Karpas-422 (cell line): Measurements from ENCODE around the gene TNFAIP8. TPM values are rescaled to one million over a fixed set of nuclear protein-coding genes. Genes with fewer than 3 reads are reported as not detected.
A peak's percentile ranks its signal among the peaks of the same experiment; 100 is the strongest.

Experiments used
- DNase-seq: peaks from one replicate; pipeline ENCODE4 v3.0.0-alpha.2; 2015
- H2AFZ ChIP-seq: fragments of 200-600 bp; sonication (generic); 2 replicates; pipeline ENCODE4 v1.6.1; 2014; ENCODE audit warnings: antibody characterized with exemption, low read length, mixed read lengths
- H3K27ac ChIP-seq: fragments of 200-600 bp; sonication (generic); 2 replicates; pipeline ENCODE4 v1.5.1; 2014; ENCODE audit warnings: mild to moderate bottlenecking, low read length, moderate library complexity
- H3K27me3 ChIP-seq: fragments of 200-600 bp; sonication (generic); 2 replicates; pipeline ENCODE4 v1.6.1; 2014; ENCODE audit warnings: low read length, mixed read lengths
- H3K36me3 ChIP-seq: fragments of 200-600 bp; sonication (generic); 2 replicates; pipeline ENCODE4 v1.6.1; 2014; ENCODE audit warnings: low read length, mixed read lengths; ENCODE audit not compliant: insufficient read depth
- H3K4me1 ChIP-seq: fragments of 200-600 bp; sonication (generic); 2 replicates; pipeline ENCODE4 v1.6.1; 2014; ENCODE audit warnings: mild to moderate bottlenecking, low read length, mixed read lengths
- H3K4me2 ChIP-seq: fragments of 200-600 bp; sonication (generic); 2 replicates; pipeline ENCODE4 v1.6.1; 2014; ENCODE audit warnings: low read length, low read depth, mild to moderate bottlenecking; ENCODE audit not compliant: poor library complexity, severe bottlenecking
- H3K4me3 ChIP-seq: fragments of 200-600 bp; sonication (generic); 2 replicates; pipeline ENCODE4 v1.5.1; 2014; ENCODE audit warnings: mild to moderate bottlenecking, antibody characterized with exemption, low read length, mixed read lengths
- H3K79me2 ChIP-seq: fragments of 200-600 bp; sonication (generic); 2 replicates; pipeline ENCODE4 v1.6.1; 2014; ENCODE audit warnings: mild to moderate bottlenecking, low read length, mixed read lengths
- H3K9ac ChIP-seq: fragments of 200-600 bp; sonication (generic); 2 replicates; pipeline ENCODE4 v1.6.0; 2014; ENCODE audit warnings: low read length
- H3K9me2 ChIP-seq: fragments of 200-600 bp; sonication (generic), shearing (Covaris generic); replicated peaks from 2 replicates; pipeline ENCODE4 v1.6.0; 2014; ENCODE audit warnings: mild to moderate bottlenecking, low read length, moderate library complexity; ENCODE audit not compliant: insufficient read depth
- H3K9me3 ChIP-seq: fragments of 300-700, 200-600 bp; sonication (generic); 2 replicates; pipeline ENCODE4 v1.6.1; 2014; ENCODE audit warnings: low read length, mixed read lengths
- H4K20me1 ChIP-seq: fragments of 200-600 bp; sonication (generic); 2 replicates; pipeline ENCODE4 v1.6.1; 2014; ENCODE audit warnings: mild to moderate bottlenecking, antibody characterized with exemption, low read length, low read depth; ENCODE audit not compliant: insufficient read depth
- total RNA-seq: library from RNA; depleted of rRNA; stranded (reverse); fragments of >200 nt; shearing (Covaris generic); gene quantifications from 2 replicates; pipeline ENCODE4 v1.2.3, GENCODE V29; 2014; ENCODE audit warnings: low replicate concordance

The TNFAIP8 gene
- total RNA-seq, 1 experiment from 2014 or later: 58.7 TPM

- Histone ChIP-seq H3K4me2 (peak overlapping the region; percentile 94), H3K4me3 (no peak overlapping the region), H3K27ac (no peak overlapping the region), H3K9me3 (no peaks in the 10 kb centered on the region), H3K36me3 (0 out of 2 replicates have a peak, but pooled peaks cover 6% of the 10 kb centered on the region), H3K27me3 (no peaks in the 10 kb centered on the region), H2AFZ (no peak overlapping the region), H3K4me1 (peaks cover 62% of the 10 kb centered on the region), H3K9me2 (no peaks in the 10 kb centered on the region), H3K79me2 (peaks cover 47% of the 10 kb centered on the region), H3K9ac (no peak overlapping the region), H4K20me1 (peaks cover 56% of the 10 kb centered on the region)
- no peak for DNase-seq
Observed at GRCh38 chr5:119359737-119360413, 4.1 kb downstream of the TNFAIP8 start.

DNA sequence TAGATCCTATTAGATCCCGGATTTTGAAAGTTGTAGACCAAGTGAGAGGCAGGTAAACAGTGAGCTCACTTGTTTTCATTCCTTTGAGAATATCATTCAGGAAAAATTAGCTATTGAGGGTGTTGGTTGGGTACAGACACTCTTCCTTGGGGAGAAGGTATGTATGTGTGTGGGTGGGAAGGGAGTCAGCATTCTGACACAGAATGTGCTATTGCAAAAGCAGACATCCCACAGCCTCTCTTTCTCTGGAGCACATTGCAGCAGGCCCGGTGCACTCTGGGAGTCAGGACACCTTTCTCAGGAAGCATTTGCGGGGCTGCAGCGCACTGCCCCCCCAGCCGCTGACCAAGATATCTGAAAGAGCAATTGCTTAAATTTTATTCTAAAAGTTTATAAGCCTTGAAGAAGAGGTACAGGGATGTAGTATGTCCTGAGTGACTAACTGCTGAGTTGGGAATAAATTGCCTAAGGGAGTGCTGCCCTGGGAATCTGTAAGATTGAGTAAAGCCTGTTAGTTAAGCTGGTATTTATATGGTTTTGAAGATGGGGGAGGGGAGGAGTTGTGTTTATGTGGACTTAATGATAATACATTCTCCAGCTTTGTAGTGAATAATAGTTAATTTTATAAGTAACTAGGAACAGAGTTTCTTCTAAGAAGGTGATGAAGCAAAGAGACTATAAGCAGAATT lies 5.2 kb downstream of the TNFAIP8 start:
- no peaks in the 10 kb centered on the region for H3K9me3 ChIP-seq
- H4K20me1 ChIP-seq: peaks cover 62% of the 10 kb centered on the region
- no peaks in the 10 kb centered on the region for H3K9me2 ChIP-seq
- DNase-seq: no peak
- H3K9ac ChIP-seq: no peak overlapping the region
- H3K27me3 ChIP-seq: no peaks in the 10 kb centered on the region
- H3K4me2 ChIP-seq: peak overlapping the region; percentile 13
- H3K36me3 ChIP-seq: 0 out of 2 replicates have a peak, but pooled peaks cover 6% of the 10 kb centered on the region
- no peak overlapping the region for H3K4me3 ChIP-seq
- H3K4me1 ChIP-seq: peaks cover 55% of the 10 kb centered on the region
- H2AFZ ChIP-seq: no peak overlapping the region
- H3K79me2 ChIP-seq: peaks cover 47% of the 10 kb centered on the region
- no peak overlapping the region for H3K27ac ChIP-seq

GRCh38 chr5:119361594-119362125 lies 5.8 kb downstream of the TNFAIP8 start:
- Histone ChIP-seq H3K9me2 (no peaks in the 10 kb centered on the region), H2AFZ (no peak overlapping the region), H3K36me3 (0 out of 2 replicates have a peak, but pooled peaks cover 6% of the 10 kb centered on the region), H3K4me1 (peaks cover 49% of the 10 kb centered on the region), H3K79me2 (peaks cover 47% of the 10 kb centered on the region), H3K4me3 (no peak overlapping the region), H3K9me3 (no peaks in the 10 kb centered on the region), H3K27me3 (no peaks in the 10 kb centered on the region), H3K4me2 (no peak overlapping the region), H3K27ac (no peak overlapping the region), H3K9ac (no peak overlapping the region), H4K20me1 (peaks cover 66% of the 10 kb centered on the region)
- DNase-seq: no peak

GRCh38 chr5:119362714-119363113 lies 6.9 kb downstream of the TNFAIP8 start:
- Histone ChIP-seq H3K27ac (no peak overlapping the region), H3K4me2 (no peak overlapping the region), H3K79me2 (peaks cover 51% of the 10 kb centered on the region), H3K9ac (no peak overlapping the region), H3K27me3 (no peaks in the 10 kb centered on the region), H2AFZ (no peak overlapping the region), H4K20me1 (peaks cover 67% of the 10 kb centered on the region), H3K4me3 (no peak overlapping the region), H3K4me1 (peaks cover 46% of the 10 kb centered on the region), H3K9me3 (no peaks in the 10 kb centered on the region), H3K9me2 (no peaks in the 10 kb centered on the region), H3K36me3 (0 out of 2 replicates have a peak, but pooled peaks cover 6% of the 10 kb centered on the region)
- DNase-seq: no peak

GRCh38 chr5:119363271-119363670 lies 7.5 kb downstream of the TNFAIP8 start:
- no peaks in the 10 kb centered on the region for H3K9me2 ChIP-seq
- H2AFZ ChIP-seq: no peak overlapping the region
- peaks cover 67% of the 10 kb centered on the region for H4K20me1 ChIP-seq
- no peak overlapping the region for H3K9ac ChIP-seq
- no peak for DNase-seq
- no peak overlapping the region for H3K4me3 ChIP-seq
- H3K9me3 ChIP-seq: no peaks in the 10 kb centered on the region
- no peaks in the 10 kb centered on the region for H3K27me3 ChIP-seq
- H3K4me1 ChIP-seq: peaks cover 44% of the 10 kb centered on the region
- peaks cover 51% of the 10 kb centered on the region for H3K79me2 ChIP-seq
- H3K4me2 ChIP-seq: no peak overlapping the region
- 0 out of 2 replicates have a peak, but pooled peaks cover 6% of the 10 kb centered on the region for H3K36me3 ChIP-seq
- H3K27ac ChIP-seq: no peak overlapping the region

DNA sequence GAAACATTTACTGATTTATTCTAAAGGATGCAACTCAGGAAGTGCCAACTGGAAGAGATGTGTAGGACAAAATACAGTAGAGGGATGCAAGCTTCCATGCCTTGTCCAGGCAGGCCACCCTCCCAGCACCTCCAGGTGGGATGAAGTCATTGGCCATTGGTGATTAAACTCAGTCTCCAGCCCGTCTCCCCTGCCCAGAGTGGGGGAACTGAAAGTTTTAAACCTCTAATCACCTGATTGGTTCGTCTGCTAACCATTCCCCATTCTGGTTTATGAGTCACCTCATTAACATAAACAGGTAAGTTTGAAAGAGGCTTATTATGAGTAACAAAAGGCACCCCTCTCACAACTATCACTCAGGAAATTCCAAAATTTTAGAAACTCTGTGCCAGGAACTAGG lies 8.1 kb downstream of the TNFAIP8 start:
- H3K4me3 ChIP-seq: no peak overlapping the region
- H3K9me2 ChIP-seq: no peaks in the 10 kb centered on the region
- H3K27me3 ChIP-seq: no peaks in the 10 kb centered on the region
- no peak overlapping the region for H3K27ac ChIP-seq
- no peaks in the 10 kb centered on the region for H3K9me3 ChIP-seq
- H4K20me1 ChIP-seq: peaks cover 62% of the 10 kb centered on the region
- H2AFZ ChIP-seq: no peak overlapping the region
- DNase-seq: no peak
- H3K36me3 ChIP-seq: 0 out of 2 replicates have a peak, but pooled peaks cover 6% of the 10 kb centered on the region
- no peak overlapping the region for H3K4me2 ChIP-seq
- H3K9ac ChIP-seq: no peak overlapping the region
- peaks cover 37% of the 10 kb centered on the region for H3K4me1 ChIP-seq
- peaks cover 47% of the 10 kb centered on the region for H3K79me2 ChIP-seq

GRCh38 chr5:119365847-119366539 lies 10.2 kb downstream of the TNFAIP8 start:
- Histone ChIP-seq H3K4me2 (no peak overlapping the region), H3K36me3 (0 out of 2 replicates have a peak, but pooled peaks cover 6% of the 10 kb centered on the region)

GRCh38 chr5:119366540-119366881 lies 10.7 kb downstream of the TNFAIP8 start:
- H2AFZ ChIP-seq: no peak overlapping the region
- no peak overlapping the region for H3K4me2 ChIP-seq
- H3K36me3 ChIP-seq: 0 out of 2 replicates have a peak, but pooled peaks cover 11% of the 10 kb centered on the region
- no peaks in the 10 kb centered on the region for H3K9me2 ChIP-seq
- no peak overlapping the region for H3K4me3 ChIP-seq
- no peak overlapping the region for H3K9ac ChIP-seq
- no peaks in the 10 kb centered on the region for H3K9me3 ChIP-seq
- H3K27ac ChIP-seq: no peak overlapping the region
- peaks cover 13% of the 10 kb centered on the region for H3K4me1 ChIP-seq
- DNase-seq: no peak
- peaks cover 53% of the 10 kb centered on the region for H4K20me1 ChIP-seq
- H3K27me3 ChIP-seq: no peaks in the 10 kb centered on the region
- H3K79me2 ChIP-seq: peaks cover 27% of the 10 kb centered on the region

More at GRCh38 chr5:119365847-119366539, 10.2 kb downstream of the TNFAIP8 start:
- Histone ChIP-seq H2AFZ (no peak overlapping the region), H3K9me2 (no peaks in the 10 kb centered on the region), H3K9me3 (no peaks in the 10 kb centered on the region), H3K9ac (no peak overlapping the region), H3K4me1 (peaks cover 17% of the 10 kb centered on the region), H3K4me3 (no peak overlapping the region), H4K20me1 (peaks cover 55% of the 10 kb centered on the region), H3K27me3 (no peaks in the 10 kb centered on the region), H3K79me2 (peaks cover 30% of the 10 kb centered on the region), H3K27ac (no peak overlapping the region)
- DNase-seq: no peak
